SK-N-SH treated with all-trans-retinoic acid at 6 μM for 48 hours (cell line): ENCODE data around the gene HLA-F.

Source experiments
- ATAC-seq: fragments of 200-7000 bp; cut with Tn5 transposase; 3 replicates; pipeline ENCODE4 v1.9.1; 2020; ENCODE audit warnings: mild to moderate bottlenecking, moderate library complexity
- ARNTL ChIP-seq: fragments of 450-650 bp; formaldehyde crosslinking; IDR thresholded peaks from 2 replicates; pipeline ENCODE4 v1.5.0; 2020; ENCODE audit warnings: low read depth, mild to moderate bottlenecking, moderate library complexity, borderline replicate concordance
- BACH2 ChIP-seq: fragments of 250-450 bp; sonication (Bioruptor Pico); IDR thresholded peaks from 2 replicates; pipeline ENCODE4 v1.9.0; 2021; ENCODE audit warnings: mild to moderate bottlenecking, borderline replicate concordance
- CREB5 ChIP-seq: fragments of 250-450 bp; sonication (Bioruptor Pico); IDR thresholded peaks from 2 replicates; pipeline ENCODE4 v1.5.1; 2020; ENCODE audit warnings: low read depth, mild to moderate bottlenecking, moderate library complexity
- CSDC2 ChIP-seq: fragments of 250-450 bp; sonication (Bioruptor Pico); IDR thresholded peaks from 2 replicates; pipeline ENCODE4 v1.5.0; 2020; ENCODE audit warnings: mild to moderate bottlenecking, moderate library complexity
- ESRRG ChIP-seq: fragments of 250-450 bp; sonication (Bioruptor Pico); IDR thresholded peaks from 2 replicates; pipeline ENCODE4 v1.6.1; 2021; ENCODE audit warnings: mild to moderate bottlenecking
- GLIS3 ChIP-seq: fragments of 250-450 bp; sonication (Bioruptor Pico); IDR thresholded peaks from 2 replicates; pipeline ENCODE4 v1.5.0; 2020; ENCODE audit warnings: mild to moderate bottlenecking, moderate library complexity
- ISL1 ChIP-seq: fragments of 250-450 bp; sonication (Bioruptor Pico); IDR thresholded peaks from 2 replicates; pipeline ENCODE4 v2.1.2; 2022; ENCODE audit warnings: mild to moderate bottlenecking, moderate library complexity
- OSR1 ChIP-seq: fragments of 250-450 bp; sonication (Bioruptor Pico); IDR thresholded peaks from 2 replicates; pipeline ENCODE4 v1.8.0; 2022; ENCODE audit warnings: moderate library complexity, mild to moderate bottlenecking, inconsistent platforms
- PATZ1 ChIP-seq: fragments of 250-450 bp; sonication (Bioruptor Pico); IDR thresholded peaks from 2 replicates; pipeline ENCODE4 v1.8.0; 2020; ENCODE audit warnings: mild to moderate bottlenecking, moderate library complexity, borderline replicate concordance
- POU6F1 ChIP-seq: fragments of 250-450 bp; sonication (Bioruptor Pico); IDR thresholded peaks from 2 replicates; pipeline ENCODE4 v1.8.0; 2021; ENCODE audit warnings: low read depth, mild to moderate bottlenecking, moderate library complexity, borderline replicate concordance
- PPARA ChIP-seq: fragments of 250-450 bp; sonication (Bioruptor Pico); IDR thresholded peaks from 2 replicates; pipeline ENCODE4 v1.5.0; 2020; ENCODE audit warnings: mild to moderate bottlenecking, borderline replicate concordance
- RARB ChIP-seq: fragments of 250-450 bp; sonication (Bioruptor Pico); IDR thresholded peaks from 2 replicates; pipeline ENCODE4 v1.8.0; 2021; ENCODE audit warnings: mild to moderate bottlenecking, moderate library complexity
- SNAI2 ChIP-seq: fragments of 250-450 bp; sonication (Bioruptor Pico); IDR thresholded peaks from 2 replicates; pipeline ENCODE4 v1.5.0; 2020; ENCODE audit warnings: mild to moderate bottlenecking, moderate library complexity
- TCF4 ChIP-seq: fragments of 250-450 bp; sonication (Bioruptor Pico); IDR thresholded peaks from 2 replicates; pipeline ENCODE4 v1.8.0; 2021; ENCODE audit warnings: mild to moderate bottlenecking, moderate library complexity, borderline replicate concordance
- TOX ChIP-seq: fragments of 250-450 bp; sonication (Bioruptor Pico); IDR thresholded peaks from 2 replicates; pipeline ENCODE4 v1.8.0; 2021; ENCODE audit warnings: mild to moderate bottlenecking, moderate library complexity, borderline replicate concordance
- TSHZ2 ChIP-seq: fragments of 250-450 bp; sonication (Bioruptor Pico); IDR thresholded peaks from 2 replicates; pipeline ENCODE4 v1.5.0; 2020; ENCODE audit warnings: mild to moderate bottlenecking, moderate library complexity
- ZC3H10 ChIP-seq: fragments of 250-450 bp; sonication (Bioruptor Pico); IDR thresholded peaks from 2 replicates; pipeline ENCODE4 v1.5.1; 2021; ENCODE audit warnings: mild to moderate bottlenecking, moderate library complexity
- ZFP3 ChIP-seq: fragments of 250-450 bp; sonication (Bioruptor Pico); IDR thresholded peaks from 2 replicates; pipeline ENCODE4 v1.5.0; 2020; ENCODE audit warnings: mild to moderate bottlenecking, moderate library complexity
- ZFP30 ChIP-seq: fragments of 450-650 bp; formaldehyde crosslinking; IDR thresholded peaks from 2 replicates; pipeline ENCODE4 v1.5.0; 2022; ENCODE audit warnings: mild to moderate bottlenecking, moderate library complexity
- ZNF8 ChIP-seq: fragments of 450-650 bp; formaldehyde crosslinking; IDR thresholded peaks from 2 replicates; pipeline ENCODE4 v1.5.0; 2020; ENCODE audit warnings: mild to moderate bottlenecking, moderate library complexity

The HLA-F gene

GRCh38 chr6:29751480-29751879, 28.2 kb downstream of the HLA-F start:
- TF ChIP-seq RARB (CRISPR knock-in tag), result no peak
- no peak for TF ChIP-seq SNAI2 (CRISPR knock-in tag)
- TF ChIP-seq ZC3H10 (CRISPR knock-in tag), result no peak
- no peak for TF ChIP-seq TSHZ2 (CRISPR knock-in tag)
- no peak for TF ChIP-seq ARNTL
- no peak for TF ChIP-seq GLIS3 (CRISPR knock-in tag)
- TF ChIP-seq TCF4 (CRISPR knock-in tag), result no peak
- TF ChIP-seq ESRRG (CRISPR knock-in tag), result no peak
- TF ChIP-seq BACH2 (CRISPR knock-in tag), result no peak
- TF ChIP-seq CREB5, result no peak
- ATAC-seq, result no peak

- ATAC-seq, result peak; percentile 93
Observed at GRCh38 chr6:29752451-29753308, 29.4 kb downstream of the HLA-F start.

More at GRCh38 chr6:29752451-29753308, 29.4 kb downstream of the HLA-F start:
- no peak for TF ChIP-seq GLIS3 (CRISPR knock-in tag)
- TF ChIP-seq ISL1, result no peak
- no peak for TF ChIP-seq ZFP30 (CRISPR knock-in tag)
- TF ChIP-seq ZFP3 (CRISPR knock-in tag), result no peak
- TF ChIP-seq ZC3H10 (CRISPR knock-in tag), result no peak
- no peak for TF ChIP-seq TSHZ2 (CRISPR knock-in tag)
- TF ChIP-seq OSR1, result no peak
- TF ChIP-seq BACH2 (CRISPR knock-in tag), result no peak
- TF ChIP-seq CSDC2 (CRISPR knock-in tag), result no peak
- TF ChIP-seq TOX (CRISPR knock-in tag), result no peak
- TF ChIP-seq PPARA (CRISPR knock-in tag), result no peak
- no peak for TF ChIP-seq PATZ1
- no peak for TF ChIP-seq POU6F1 (CRISPR knock-in tag)
- TF ChIP-seq ARNTL, result no peak
- no peak for TF ChIP-seq ZNF8 (CRISPR knock-in tag)
- TF ChIP-seq SNAI2 (CRISPR knock-in tag), result no peak
- TF ChIP-seq RARB (CRISPR knock-in tag), result no peak
- no peak for TF ChIP-seq TCF4 (CRISPR knock-in tag)
